Suprapubic skin (tissue), 4 donors: Measurements from ENCODE around the gene RAB18. TPM values are rescaled to one million over a fixed set of nuclear protein-coding genes. Genes with fewer than 3 reads are reported as not detected.

ENCODE experiments used
- DNase-seq, 2 donors: peaks; one replicate each; pipeline ENCODE4 v3.0.0-alpha.2; 2019; ENCODE audit warnings: low spot score in 2 of 2
- H3K27ac ChIP-seq: fragments of 200-600 bp; sonication (generic); one replicate; pipeline ENCODE4 v1.5.1; 2019
- H3K27me3 ChIP-seq: fragments of 200-600 bp; sonication (generic); one replicate; pipeline ENCODE4 v1.5.1; 2019
- H3K36me3 ChIP-seq: fragments of 200-600 bp; sonication (generic); one replicate; pipeline ENCODE4 v1.5.1; 2019
- H3K4me1 ChIP-seq: fragments of 200-600 bp; sonication (generic); one replicate; pipeline ENCODE4 v1.5.1; 2019
- H3K4me3 ChIP-seq: fragments of 200-600 bp; sonication (generic); one replicate; pipeline ENCODE4 v1.5.1; 2019; ENCODE audit warnings: mild to moderate bottlenecking
- H3K9me3 ChIP-seq: fragments of 200-600 bp; sonication (generic); one replicate; pipeline ENCODE4 v1.5.1; 2019
- CTCF ChIP-seq, 2 donors: fragments of 200-600 bp in 1 of 2; fragments of 450-650 bp in 1 of 2; sonication (generic) in 1 of 2; IDR thresholded peaks; one replicate each; pipeline ENCODE4 v1.5.1; 2016 to 2019; ENCODE audit warnings: antibody characterized with exemption in 2 of 2, mild to moderate bottlenecking in 1 of 2, moderate library complexity in 1 of 2
- EP300 ChIP-seq: sonication (generic); formaldehyde crosslinking; IDR thresholded peaks from one replicate; pipeline ENCODE4 v1.6.1; 2017; ENCODE audit warnings: antibody characterized with exemption
- POLR2A ChIP-seq, 2 donors: fragments of 450-650 bp; IDR thresholded peaks; one replicate each; pipeline ENCODE4 v1.6.1; 2017; ENCODE audit warnings: antibody characterized with exemption in 2 of 2, mild to moderate bottlenecking in 2 of 2, moderate library complexity in 2 of 2
- POLR2AphosphoS5 ChIP-seq, 3 donors: sonication (generic); formaldehyde crosslinking; IDR thresholded peaks; one replicate each; pipeline ENCODE4 v1.6.1; 2017; ENCODE audit warnings: antibody characterized with exemption in 3 of 3
- WGBS: methylation state at CpG from one replicate; pipeline ENCODE4 v1.1.5; 2018; 5-methylcytosine and 5-hydroxymethylcytosine counted together
- total RNA-seq, 4 donors: library from RNA; depleted of rRNA; stranded (reverse); fragments of >200 nt; gene quantifications; one replicate each; pipeline ENCODE4 v1.1.0, GENCODE V29; 2016

RAB18 gene
- total RNA-seq, 4 donors from 2014 or later: 50.1 to 78.1 (median 65.2) TPM

GRCh38 chr10:27578316-27578715, 74.2 kb downstream of the RAB18 start:
- Histone ChIP-seq H3K4me1 (no peaks in the 10 kb centered on the region), H3K27ac (no peak overlapping the region), H3K36me3 (no peaks in the 10 kb centered on the region), H3K27me3 (no peaks in the 10 kb centered on the region), H3K9me3 (no peaks in the 10 kb centered on the region), H3K4me3 (no peak overlapping the region)
- 67% methylated on average over 4 of the region's 4 CpGs for WGBS
- no peak for DNase-seq
- TF ChIP-seq POLR2AphosphoS5 (IDR thresholded peaks at IDR 0.05) (no peak), POLR2A (IDR thresholded peaks at IDR 0.05) (no peak), CTCF (IDR thresholded peaks at IDR 0.05) (no peak), EP300 (no peak)

DNA sequence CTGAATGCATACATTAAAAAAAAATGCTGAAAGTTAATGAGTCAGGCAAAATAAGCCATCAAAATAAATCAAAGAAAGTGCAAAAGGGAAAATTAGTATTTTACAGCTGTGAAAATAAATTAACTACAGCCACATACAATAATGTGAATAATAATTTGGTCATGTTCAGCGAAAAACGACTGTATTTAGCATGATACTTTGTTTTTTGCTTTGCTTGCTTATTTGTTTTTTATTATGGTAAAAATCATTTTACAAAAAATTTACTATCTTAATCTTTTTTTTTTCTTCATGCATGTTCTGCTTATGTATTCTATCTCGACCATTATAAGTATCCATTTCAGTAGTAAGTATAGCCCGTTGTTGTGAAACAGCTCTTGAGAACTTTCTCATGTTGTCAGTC, 77.1 kb downstream of the RAB18 start:
- Histone ChIP-seq H3K27ac (no peak overlapping the region), H3K36me3 (no peaks in the 10 kb centered on the region), H3K4me1 (no peaks in the 10 kb centered on the region), H3K9me3 (no peaks in the 10 kb centered on the region), H3K4me3 (no peak overlapping the region), H3K27me3 (no peaks in the 10 kb centered on the region)
- no peak for DNase-seq
- 90% methylated on average over 4 of the region's 4 CpGs for WGBS
- TF ChIP-seq POLR2A (IDR thresholded peaks at IDR 0.05) (no peak), CTCF (IDR thresholded peaks at IDR 0.05) (no peak), EP300 (no peak), POLR2AphosphoS5 (IDR thresholded peaks at IDR 0.05) (no peak)

- Histone ChIP-seq H3K4me1 (no peaks in the 10 kb centered on the region), H3K36me3 (no peaks in the 10 kb centered on the region), H3K4me3 (no peak overlapping the region), H3K27ac (no peak overlapping the region), H3K27me3 (no peaks in the 10 kb centered on the region), H3K9me3 (no peaks in the 10 kb centered on the region)
- no peak for TF ChIP-seq CTCF (IDR thresholded peaks at IDR 0.05)
- TF ChIP-seq POLR2AphosphoS5 (IDR thresholded peaks at IDR 0.05): no peak
- no peak for TF ChIP-seq EP300
- no peak for TF ChIP-seq POLR2A (IDR thresholded peaks at IDR 0.05)
- 80% methylated on average over 2 of the region's 2 CpGs for WGBS
- no peak for DNase-seq
Observed at GRCh38 chr10:27584302-27584701, 80.2 kb downstream of the RAB18 start.

Other genes starting within 250 kb of the RAB18 start
- gene MKX, start 241.5 kb downstream of the RAB18 start, total RNA-seq: under 1 TPM; 0.25 to 0.68 (median 0.55) TPM